Loucy (cell line): ENCODE measurements around the gene RNFT2.

ENCODE experiments used
- CTCF ChIP-seq: fragments of 200-600 bp; sonication (generic); conservative IDR thresholded peaks from 2 replicates; pipeline ENCODE4 v1.5.1; 2014; ENCODE audit warnings: mild to moderate bottlenecking, antibody characterized with exemption, low read length
- EZH2phosphoT487 ChIP-seq: fragments of 200-600 bp; IDR thresholded peaks from 2 replicates; pipeline ENCODE4 v1.6.1; 2018; ENCODE audit warnings: antibody characterized with exemption, mild to moderate bottlenecking, moderate library complexity, borderline replicate concordance

- no peak for TF ChIP-seq CTCF
- TF ChIP-seq EZH2phosphoT487: no peak
Measured at GRCh38 chr12:116852303-116852702, 114.2 kb downstream of the RNFT2 start.
